Tibial nerve (tissue), 4 donors: ENCODE data around the gene CCDC120.

Experiments
- CTCF ChIP-seq, 5 experiments: fragments of 200-600 bp in 3 of 5; fragments of 450-650 bp in 2 of 5; sonication (generic) in 3 of 5; IDR thresholded peaks; one replicate each; pipeline ENCODE4 v1.5.1; 2016 to 2019; ENCODE audit warnings: antibody characterized with exemption in 5 of 5, mild to moderate bottlenecking in 3 of 5, moderate library complexity in 2 of 5
- EP300 ChIP-seq, 2 donors: sonication (generic); formaldehyde crosslinking; IDR thresholded peaks; one replicate each; pipeline ENCODE4 v1.6.1; 2017; ENCODE audit warnings: antibody characterized with exemption in 2 of 2, mild to moderate bottlenecking in 1 of 2

DNA sequence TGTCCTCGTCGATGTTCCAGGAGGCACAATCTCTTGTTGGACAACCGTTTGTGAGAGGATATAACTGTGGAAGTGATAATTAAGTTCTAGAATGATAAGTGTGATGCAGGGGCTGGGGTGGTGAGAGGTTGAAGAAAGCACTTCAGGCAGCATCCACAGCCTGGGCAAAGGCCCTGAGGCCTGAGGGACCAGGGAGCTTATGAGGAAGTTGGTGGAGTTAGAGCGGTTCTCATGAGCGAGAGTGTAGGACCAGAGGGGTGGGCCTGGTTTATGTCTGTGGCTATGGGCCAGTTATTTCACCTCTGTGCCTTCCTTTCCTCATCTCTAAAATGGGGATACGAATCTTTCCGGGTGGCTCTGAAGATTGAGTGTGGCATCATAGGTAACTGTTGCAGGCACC lies 2.7 kb downstream of the CCDC120 start:
- no peak for TF ChIP-seq EP300 (IDR thresholded peaks at IDR 0.05)
- no peak for TF ChIP-seq CTCF (IDR thresholded peaks at IDR 0.05)
